M059J (cell line): ENCODE results near the gene ZC3H13. TPM values are rescaled to one million over a fixed set of nuclear protein-coding genes. Genes with fewer than 3 reads are reported as not detected.
A peak's percentile ranks its signal among the peaks of the same experiment; 100 is the strongest.
"Not testable (repeated sequence)": the region's sequence is repeated elsewhere in the genome, so short reads cannot be mapped to it uniquely, and the experiment has no call there.

ENCODE experiments used
- DNase-seq: peaks from one replicate; pipeline ENCODE4 v3.0.0-alpha.2; 2012; ENCODE audit warnings: low read depth
- total RNA-seq: library from RNA; depleted of rRNA; stranded (reverse); fragments of >200 nt; shearing (Covaris generic); gene quantifications from 2 replicates; pipeline ENCODE4 v1.2.3, GENCODE V29; 2014

The ZC3H13 gene
- total RNA-seq, 1 experiment from 2014 or later = 8.0 TPM

DNA sequence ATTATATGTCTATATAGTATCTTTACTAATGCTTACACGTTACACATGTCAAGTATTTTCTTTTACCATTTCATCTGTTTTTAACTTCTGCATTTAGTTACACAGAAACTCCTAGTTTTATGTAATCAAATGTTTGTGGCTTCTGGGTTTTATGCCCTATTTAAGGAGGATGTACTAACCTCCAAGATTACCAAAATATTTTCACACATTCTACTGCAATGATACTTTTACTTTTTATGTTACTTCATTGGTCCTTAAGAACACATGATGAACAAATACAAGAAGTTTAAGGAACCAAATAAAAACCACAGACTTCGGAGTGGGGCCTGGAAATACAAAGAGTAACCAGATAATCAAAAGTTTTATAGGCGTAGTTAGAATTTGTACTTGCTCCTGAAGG is 37.2 kb downstream of the ZC3H13 start:
- DNase-seq = no peak

DNA sequence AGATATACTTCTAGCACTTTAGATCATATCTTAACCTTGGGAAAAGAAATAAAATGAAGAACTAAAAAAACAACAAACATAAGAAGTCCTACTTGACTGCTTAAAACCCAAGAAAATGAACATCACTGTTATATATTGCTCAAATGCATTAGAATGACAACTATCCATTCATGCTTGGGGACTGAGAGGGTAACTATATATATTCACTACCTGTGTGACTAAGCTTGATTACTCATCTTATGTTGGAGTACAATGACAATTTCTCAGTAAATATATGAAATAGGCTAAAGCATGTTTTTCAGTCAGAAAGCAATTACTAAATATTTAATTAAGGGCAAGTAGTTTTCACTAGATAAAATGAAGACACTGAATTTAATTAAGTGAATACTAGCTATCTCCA is 40.1 kb downstream of the ZC3H13 start:
- DNase-seq = no peak

- DNase-seq = no peak
Observed at GRCh38 chr13:46010148-46010547, 42.4 kb downstream of the ZC3H13 start.

DNA sequence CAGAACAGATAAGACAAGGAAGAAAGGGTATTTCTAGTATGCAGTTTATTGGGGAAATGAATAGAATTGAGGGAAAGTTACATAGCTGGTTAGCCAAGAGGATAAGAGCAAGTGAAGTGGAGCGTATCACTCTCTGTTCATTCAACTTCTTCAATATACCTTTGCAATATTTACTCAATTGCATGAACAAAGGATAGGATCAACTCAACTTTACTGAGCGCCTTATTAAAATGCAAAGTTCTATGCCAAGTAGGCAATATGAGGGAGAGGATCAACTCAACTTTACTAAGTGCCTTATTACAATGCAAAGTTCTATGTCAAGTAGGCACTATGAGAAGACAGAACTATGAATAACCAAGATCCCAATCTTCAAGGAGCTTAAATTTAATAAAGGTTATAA is 43.9 kb downstream of the ZC3H13 start:
- no peak for DNase-seq

- DNase-seq = peak; percentile 7
Observed at GRCh38 chr13:46006688-46007452, 45.7 kb downstream of the ZC3H13 start.

- no peak for DNase-seq
Observed at GRCh38 chr13:46004491-46004890, 48.1 kb downstream of the ZC3H13 start.

DNA sequence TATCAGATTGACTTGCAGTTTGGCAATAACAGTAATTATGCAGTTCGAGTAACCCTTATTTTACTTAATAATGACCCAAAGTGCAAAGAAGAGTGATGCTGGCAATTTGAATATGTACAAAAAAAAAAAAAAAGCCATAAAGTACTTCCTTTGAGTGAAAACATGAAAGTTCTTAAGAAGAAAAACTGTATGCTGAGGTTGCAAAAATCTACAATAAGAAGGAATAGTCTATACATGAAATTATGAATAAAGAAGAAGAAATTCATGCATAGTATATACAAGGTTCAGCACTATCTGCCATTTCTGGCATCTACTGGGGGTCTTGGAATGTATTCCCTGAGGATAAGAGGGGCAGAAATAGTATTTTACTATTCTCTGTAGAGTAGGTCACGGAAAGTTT is 55.9 kb downstream of the ZC3H13 start:
- DNase-seq = no peak

DNA sequence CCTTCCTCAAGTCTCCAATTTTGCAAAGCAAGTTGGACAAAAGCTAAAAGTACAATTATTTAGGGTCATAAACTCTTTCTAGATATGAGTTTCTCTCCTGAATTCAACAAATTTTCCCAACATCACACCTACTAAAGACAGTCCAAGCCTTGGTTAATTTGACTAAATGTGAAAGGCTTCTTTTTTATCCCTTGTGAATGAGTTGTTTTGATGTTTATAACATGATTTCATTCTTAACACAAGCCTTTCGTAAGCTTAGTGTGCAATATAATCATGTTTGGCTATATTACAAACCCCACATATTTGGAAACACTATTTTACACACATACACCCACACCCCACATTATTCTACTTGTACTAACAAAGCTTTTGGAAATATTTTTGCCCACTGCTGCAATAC is 57.3 kb downstream of the ZC3H13 start:
- DNase-seq = no peak

DNA sequence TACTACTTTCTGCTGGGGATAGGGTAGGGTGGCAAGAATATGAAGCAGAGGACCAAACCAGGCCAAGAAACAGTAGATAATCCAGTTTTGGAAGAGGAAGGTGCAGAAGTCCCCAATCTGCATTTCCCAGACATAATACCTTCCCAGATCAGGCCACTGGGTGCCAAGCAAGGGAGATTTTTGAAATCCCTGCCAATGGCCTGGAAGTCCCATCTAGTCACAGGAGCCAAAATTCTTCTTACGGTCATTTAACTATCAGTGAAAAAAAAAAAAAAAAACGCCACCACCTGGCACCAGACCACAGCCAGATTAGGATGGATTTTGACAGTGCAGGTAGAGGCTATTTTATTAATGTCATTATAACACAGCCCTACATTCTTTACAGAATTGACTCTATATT is 57.8 kb downstream of the ZC3H13 start:
- no peak for DNase-seq

GRCh38 chr13:45989607-45990006 is 62.9 kb downstream of the ZC3H13 start:
- DNase-seq = no peak

- not testable (repeated sequence) for DNase-seq
Observed at GRCh38 chr13:45981127-45981526, 71.4 kb downstream of the ZC3H13 start.

GRCh38 chr13:45975337-45975736 is 77.2 kb downstream of the ZC3H13 start:
- no peak for DNase-seq

- peak; percentile 30 for DNase-seq
Observed at GRCh38 chr13:45974500-45974899, 78.0 kb downstream of the ZC3H13 start.

DNA sequence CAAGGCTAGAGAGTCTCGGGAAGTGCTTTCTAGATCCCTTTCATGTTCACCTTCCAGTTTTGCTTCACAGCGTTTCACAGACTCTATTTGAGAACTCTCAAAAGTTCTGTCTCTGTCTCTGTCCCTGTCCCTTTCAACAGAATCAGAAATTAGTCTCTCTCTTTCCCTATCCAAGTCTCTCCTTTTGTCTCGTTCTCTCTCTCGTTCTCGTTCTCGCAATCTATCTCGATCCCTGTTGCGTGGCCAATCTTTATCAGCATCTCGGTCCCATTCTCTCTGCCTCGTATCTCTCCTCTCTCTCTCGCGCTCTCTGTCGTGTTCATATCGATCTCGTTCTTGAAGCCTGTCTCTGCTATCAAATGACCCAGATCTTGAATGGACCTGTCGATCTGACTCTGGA is 85.0 kb downstream of the ZC3H13 start:
- no peak for DNase-seq

DNA sequence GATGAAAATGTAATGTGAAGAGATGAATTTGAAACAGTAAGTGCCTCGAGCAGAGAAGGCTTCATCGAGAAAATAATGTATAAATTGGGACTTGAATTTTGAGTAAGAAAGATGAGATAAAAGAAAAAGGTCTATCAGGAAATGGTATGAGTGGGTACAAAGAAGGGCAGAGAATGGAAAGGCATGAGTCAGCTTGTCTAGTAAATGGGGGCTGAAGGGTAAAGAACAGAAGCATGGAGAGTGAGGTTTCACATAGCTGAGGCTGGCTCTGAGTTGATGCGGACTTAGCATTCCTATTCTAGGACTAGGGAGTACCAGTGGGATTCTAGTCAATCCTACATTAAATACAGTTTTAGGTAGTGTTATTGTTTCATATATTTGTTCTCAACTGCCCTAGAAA is 85.8 kb downstream of the ZC3H13 start:
- DNase-seq = no peak

DNA sequence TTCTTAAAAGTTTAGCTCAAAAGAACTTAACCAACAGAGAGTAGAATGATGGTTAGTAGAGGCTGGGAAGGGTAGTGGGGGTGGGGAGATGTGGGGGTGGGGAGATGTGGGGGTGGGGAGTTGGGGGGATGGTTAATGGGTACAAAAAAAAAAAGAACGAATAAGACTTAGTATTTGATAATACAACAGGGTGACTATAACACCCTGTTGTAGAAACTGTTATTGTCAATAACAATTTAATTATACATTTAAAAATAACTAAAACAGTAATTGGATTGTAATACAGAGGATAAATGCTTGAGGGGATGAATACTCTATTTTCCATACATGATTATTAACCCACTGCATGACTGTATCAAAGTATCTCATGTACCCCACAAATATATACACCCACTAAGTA is 91.1 kb downstream of the ZC3H13 start:
- DNase-seq = no peak

- DNase-seq = no peak
Observed at GRCh38 chr13:45954836-45955800, 97.4 kb downstream of the ZC3H13 start.

- DNase-seq = no peak
Observed at GRCh38 chr13:45953082-45953481, 99.5 kb downstream of the ZC3H13 start.

DNA sequence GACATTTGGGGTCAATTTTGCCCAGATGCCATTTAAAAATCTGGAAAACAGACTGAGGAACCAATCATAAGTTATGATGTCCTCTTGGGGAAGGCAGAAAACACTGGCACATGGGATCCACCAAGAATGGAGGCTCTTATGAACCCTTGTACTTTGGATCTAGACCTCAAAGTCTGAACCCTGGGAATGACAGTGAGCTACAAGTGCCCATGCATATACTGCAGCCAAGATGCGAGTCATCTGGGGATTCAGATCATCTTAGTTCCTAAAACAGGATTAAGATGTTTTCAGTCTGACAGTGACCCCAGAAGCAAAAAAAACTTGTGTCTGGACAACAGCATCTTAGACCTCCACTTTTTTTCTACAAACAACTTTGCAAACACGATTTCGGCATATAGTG is 100.8 kb downstream of the ZC3H13 start:
- no peak for DNase-seq

GRCh38 chr13:45951166-45951565 is 101.4 kb downstream of the ZC3H13 start:
- no peak for DNase-seq

DNA sequence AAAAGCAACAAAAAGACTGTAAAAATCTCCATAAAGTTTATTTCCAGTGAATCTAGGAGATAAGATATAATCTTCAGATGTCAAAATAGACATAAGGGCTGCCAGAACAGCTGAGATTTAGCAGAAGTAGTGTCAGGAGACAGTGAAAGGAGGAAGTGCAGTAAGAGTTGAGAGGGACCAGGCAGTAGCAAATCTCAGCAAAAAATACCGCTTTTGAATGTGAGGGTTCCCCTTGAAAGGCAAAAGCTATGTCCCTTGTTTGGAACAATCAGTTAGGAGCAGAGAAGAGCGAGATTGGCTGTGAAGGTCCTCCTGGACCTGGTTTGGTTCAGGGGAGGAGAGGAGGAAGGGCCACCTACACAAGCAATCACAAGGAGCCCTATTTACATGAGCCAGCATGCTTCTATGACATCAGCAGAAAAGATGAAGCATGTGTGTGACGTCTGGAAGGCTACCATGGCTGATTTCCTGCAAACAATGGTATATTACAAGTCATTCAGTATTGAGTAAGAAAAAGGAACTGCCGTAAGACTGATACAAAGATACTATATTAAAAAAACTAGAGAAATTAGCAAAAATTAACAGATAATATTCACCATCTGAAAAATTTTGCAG is 102.1 kb downstream of the ZC3H13 start:
- DNase-seq = no peak

GRCh38 chr13:45949161-45949560 is 103.4 kb downstream of the ZC3H13 start:
- DNase-seq = no peak
